HG03060 (cell line): ENCODE measurements around the gene ADM.

Experiments used
- ATAC-seq: cut with Tn5 transposase; IDR thresholded peaks from one replicate; pipeline ENCODE4 v1.9.1; 2021; ENCODE audit warnings: low read depth, moderate number of reproducible peaks; ENCODE audit not compliant: unreplicated experiment

ADM gene

GRCh38 chr11:10356161-10356560, 51.3 kb downstream of the ADM start:
- ATAC-seq, result no peak
